Measurements from ENCODE around the gene GPR101. TPM values are rescaled to one million over a fixed set of nuclear protein-coding genes. Genes with fewer than 3 reads are reported as not detected.

The GPR101 gene
- total RNA-seq, 2 experiments from 2014 or later: not detected

Other genes with a start within 250 kb of the GPR101 start
- gene RBMX, start 153.3 kb downstream of the GPR101 start, total RNA-seq: 100 to 1,000 TPM; 281 to 316 TPM

Measured in activated CD4-positive, alpha-beta T cell treated with anti-CD3 and anti-CD28 coated beads, Interleukin-2, amount 10 ng/mL, durations not matched to agents 7 days and 5 days (primary cell).